HUDEP-2 (cell line): ENCODE data around the gene ZNF648.

Source experiments
- DNase-seq, 76 experiments: peaks; one replicate each; lab custom pipeline; 2025; ENCODE audit not compliant: unreplicated experiment in 76 of 76; lab: John Stamatoyannopoulos, UW

The ZNF648 gene

GRCh38 chr1:182080040-182080439, 18.5 kb upstream of the ZNF648 start:
- no peak for DNase-seq

GRCh38 chr1:182071924-182072323, 10.4 kb upstream of the ZNF648 start:
- DNase-seq: no peak

- DNase-seq: peak in 16 of 76 experiments; percentile 3 to 34 (median 16)
These were observed 7.5 kb upstream of the ZNF648 start for GRCh38 chr1:182069028-182069466.

GRCh38 chr1:182066934-182067333, 5.4 kb upstream of the ZNF648 start:
- no peak for DNase-seq

GRCh38 chr1:182065126-182065845, 3.8 kb upstream of the ZNF648 start:
- DNase-seq: no peak

GRCh38 chr1:182064611-182065010, 3.1 kb upstream of the ZNF648 start:
- DNase-seq: no peak

- DNase-seq: no peak
These were observed 711 bp upstream of the ZNF648 start for GRCh38 chr1:182062223-182062622.

- no peak for DNase-seq
These were observed 635 bp downstream of the ZNF648 start for GRCh38 chr1:182060877-182061276.

GRCh38 chr1:182059936-182060335, 1.6 kb downstream of the ZNF648 start:
- DNase-seq: no peak

GRCh38 chr1:182056601-182057366, 4.7 kb downstream of the ZNF648 start:
- DNase-seq: no peak

- DNase-seq: peak in 40 of 76 experiments; percentile 2 to 59 (median 28)
These were observed 6.7 kb downstream of the ZNF648 start for GRCh38 chr1:182054698-182055326.

GRCh38 chr1:182052355-182052754, 9.2 kb downstream of the ZNF648 start:
- DNase-seq: no peak

- DNase-seq: no peak
These were observed 9.6 kb downstream of the ZNF648 start for GRCh38 chr1:182051938-182052337.

- DNase-seq: no peak
These were observed 10.7 kb downstream of the ZNF648 start for GRCh38 chr1:182050481-182051448.

GRCh38 chr1:182048562-182048961, 12.9 kb downstream of the ZNF648 start:
- no peak for DNase-seq

GRCh38 chr1:182046763-182047162, 14.7 kb downstream of the ZNF648 start:
- DNase-seq: no peak

GRCh38 chr1:182045481-182045880, 16.0 kb downstream of the ZNF648 start:
- peak in 4 of 76 experiments; percentile 5 to 35 (median 11) for DNase-seq

GRCh38 chr1:182041615-182042014, 19.9 kb downstream of the ZNF648 start:
- no peak for DNase-seq

- DNase-seq: no peak
These were observed 23.3 kb downstream of the ZNF648 start for GRCh38 chr1:182038220-182038619.

GRCh38 chr1:182035097-182035770, 26.3 kb downstream of the ZNF648 start:
- peak in 20 of 76 experiments; percentile 1 to 29 (median 7) for DNase-seq
